OCI-M1 (cell line): ENCODE results near the gene OR2V2.
"Not testable (repeated sequence)": the region's sequence is repeated elsewhere in the genome, so short reads cannot be mapped to it uniquely, and the experiment has no call there.

Source experiments
- DNase-seq: peaks from one replicate; lab custom pipeline; 2025; lab: John Stamatoyannopoulos, UW

The OR2V2 gene

DNA sequence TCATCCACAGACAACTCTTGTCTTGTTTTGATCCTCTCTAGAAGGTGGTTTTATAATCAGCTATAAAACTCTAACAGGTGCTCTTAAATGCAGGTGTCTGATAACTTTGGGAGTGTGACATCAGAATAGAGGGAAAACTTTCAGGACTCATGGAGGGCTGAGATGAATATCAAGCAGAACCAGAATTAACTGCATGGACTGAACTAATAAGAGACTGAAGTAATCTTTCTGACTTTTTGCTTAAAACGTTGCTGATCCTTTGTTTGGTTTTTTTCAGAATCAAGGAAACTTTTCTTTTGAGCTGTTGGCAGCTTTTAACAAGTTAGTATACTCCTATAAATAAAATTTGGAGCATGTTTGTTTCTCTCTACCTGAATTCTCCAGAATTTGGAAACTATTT lies 2.3 kb upstream of the OR2V2 start:
- DNase-seq = no peak

DNA sequence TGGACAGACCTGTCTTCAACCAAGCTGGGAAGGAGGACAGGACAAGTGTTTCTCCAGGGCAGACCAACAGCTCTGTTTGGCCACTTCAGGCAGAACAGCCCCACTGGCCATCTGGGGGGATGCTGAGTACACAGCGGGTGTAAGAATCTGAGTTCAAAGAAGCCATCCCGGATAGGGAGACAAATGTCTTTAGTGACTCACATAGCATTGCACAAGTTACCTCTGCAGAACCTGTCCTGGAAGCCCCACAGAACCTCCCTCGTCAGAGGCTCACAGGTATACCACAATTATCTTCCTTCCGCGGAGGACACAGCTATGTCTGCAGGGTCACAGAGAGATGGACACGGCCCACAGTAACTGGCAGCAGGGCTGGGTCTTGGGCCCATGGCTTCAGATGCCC lies 2.0 kb downstream of the OR2V2 start:
- DNase-seq = no peak

DNA sequence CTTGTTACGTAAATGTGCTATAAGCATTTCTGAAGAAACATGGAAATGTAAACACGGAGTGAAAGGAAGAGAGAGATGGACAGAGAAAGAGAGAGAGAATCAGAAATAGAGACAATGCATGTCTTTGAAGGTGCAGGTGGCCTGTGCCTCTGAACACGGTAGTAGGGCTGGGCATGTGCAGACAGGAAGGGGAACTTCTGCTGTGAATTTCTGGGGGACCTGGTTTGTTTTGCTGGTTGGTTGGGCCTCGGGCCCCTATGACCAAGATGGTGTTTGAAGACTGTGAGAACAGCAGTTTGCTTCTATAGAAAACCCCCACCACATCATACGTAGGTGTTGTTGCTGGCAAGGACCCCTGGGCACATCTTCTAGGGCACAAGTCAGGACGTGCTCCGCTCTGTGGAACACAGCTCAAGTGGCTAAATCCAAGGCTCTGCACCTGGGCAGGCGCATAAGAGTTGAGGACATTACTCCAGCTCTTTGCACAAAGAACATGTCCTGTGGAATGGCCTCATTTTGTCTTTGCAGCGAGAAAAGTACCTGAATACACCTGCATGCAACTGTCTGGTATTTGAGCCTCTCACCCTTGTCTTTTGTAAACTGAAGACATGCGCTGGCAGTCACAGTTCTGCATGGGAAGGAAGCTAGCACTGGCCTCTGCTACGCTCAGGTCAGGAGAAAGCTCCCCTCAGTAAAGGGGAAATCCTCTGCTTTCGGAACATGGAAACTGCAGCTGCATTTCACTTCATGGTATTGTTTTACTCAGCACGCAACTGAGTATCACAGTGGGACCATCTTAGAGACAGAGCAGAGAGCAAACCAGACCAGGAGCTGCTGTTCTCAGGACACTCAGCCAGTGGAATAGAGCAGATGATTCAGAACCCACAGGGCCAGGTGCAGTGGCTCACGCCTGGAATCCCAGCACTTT lies 2.7 kb downstream of the OR2V2 start:
- no peak for DNase-seq

DNA sequence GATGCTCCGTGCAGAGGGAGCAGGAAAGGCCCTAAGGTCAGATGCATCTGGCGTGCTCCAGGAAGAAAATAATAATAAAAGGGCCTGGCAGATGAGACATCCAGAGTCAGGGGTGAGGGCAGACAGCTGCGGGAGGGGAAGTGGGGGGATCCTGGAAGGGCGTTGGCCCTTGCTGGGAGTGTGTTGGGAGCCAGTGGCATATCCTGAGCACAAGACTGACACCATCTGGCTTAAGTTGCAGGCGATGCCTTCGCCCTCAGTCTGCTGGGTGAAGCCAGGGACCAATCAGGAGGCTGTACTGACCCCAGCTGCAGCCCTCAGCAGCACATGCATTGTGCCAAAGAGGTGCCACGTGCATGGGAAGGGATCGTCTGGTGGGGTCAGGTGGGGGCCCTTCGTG lies 3.8 kb downstream of the OR2V2 start:
- DNase-seq = peak; percentile 8

DNA sequence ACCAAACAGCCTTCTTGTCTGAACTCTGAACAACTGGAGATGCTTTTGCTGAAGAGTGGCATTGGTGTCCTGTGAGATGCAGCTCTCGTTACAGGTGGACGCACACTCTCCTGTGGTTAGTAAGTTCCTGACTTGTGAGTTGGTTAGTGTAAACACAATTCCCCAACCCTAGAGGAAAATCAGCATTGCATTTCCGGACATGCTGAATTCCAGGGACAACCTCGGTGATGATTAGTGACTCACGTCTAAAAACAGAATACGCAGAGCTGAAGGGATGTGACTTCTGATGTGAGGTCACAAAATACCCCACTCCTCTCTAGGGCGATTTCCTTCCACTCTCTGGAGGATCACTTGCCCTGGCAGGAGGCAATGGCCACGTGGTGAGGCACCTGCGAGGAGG lies 5.0 kb downstream of the OR2V2 start:
- no peak for DNase-seq

DNA sequence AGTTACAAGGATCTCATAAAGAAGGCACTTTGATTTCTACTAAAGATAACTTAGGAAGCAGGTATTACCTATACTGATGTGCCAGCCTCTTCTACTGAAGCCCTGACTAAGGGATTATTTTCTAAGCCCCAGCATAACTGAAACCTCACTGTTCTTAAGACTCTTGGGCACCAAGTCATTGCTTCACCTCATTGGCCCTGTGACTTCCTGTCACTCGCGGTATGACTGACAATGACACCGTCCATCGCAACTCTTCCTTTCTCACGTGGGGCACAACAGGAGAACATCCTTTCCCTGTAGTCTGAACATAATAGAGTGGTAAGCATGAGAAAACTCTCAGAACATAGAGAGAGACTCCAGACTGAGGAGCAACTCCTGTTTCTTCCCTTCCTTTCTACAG lies 6.4 kb downstream of the OR2V2 start:
- no peak for DNase-seq

DNA sequence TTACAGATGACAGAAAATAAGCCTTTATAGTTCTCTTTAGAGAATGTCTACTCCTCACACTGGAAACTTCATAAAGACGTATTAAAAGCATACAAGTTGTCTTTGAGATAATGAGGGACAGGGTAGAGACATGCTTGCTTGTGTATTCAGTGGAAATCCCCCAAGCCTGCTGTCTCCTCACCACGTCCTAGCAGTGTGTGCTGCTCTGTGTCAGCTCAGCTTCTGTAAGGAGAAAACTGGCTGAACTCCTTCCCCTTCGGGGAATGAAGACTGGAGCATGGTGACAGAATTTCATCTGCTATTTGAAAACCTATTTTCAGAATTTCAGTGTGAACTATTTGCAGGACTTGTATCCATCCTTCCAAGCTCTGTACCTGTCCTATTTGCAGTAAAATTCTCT lies 9.4 kb downstream of the OR2V2 start:
- DNase-seq = no peak

DNA sequence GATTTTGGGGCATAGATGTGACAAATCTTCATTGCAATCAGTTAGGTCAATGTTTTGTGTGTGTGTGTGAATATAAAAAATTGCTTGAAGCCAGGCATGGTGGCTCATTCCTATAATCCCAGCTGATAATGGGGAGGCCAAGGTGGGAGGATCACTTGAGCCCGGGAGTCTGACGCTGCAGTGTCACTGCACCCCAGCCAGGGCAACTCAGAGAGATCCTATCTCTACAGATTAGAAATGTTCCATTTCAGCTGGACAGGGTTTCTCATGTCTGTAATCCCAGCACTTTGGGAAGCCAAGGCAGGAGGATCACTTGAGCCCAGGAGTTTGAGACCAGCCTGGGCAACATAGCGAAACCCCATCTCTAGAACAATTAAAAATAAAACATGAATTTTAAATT lies 11.5 kb downstream of the OR2V2 start:
- no peak for DNase-seq

DNA sequence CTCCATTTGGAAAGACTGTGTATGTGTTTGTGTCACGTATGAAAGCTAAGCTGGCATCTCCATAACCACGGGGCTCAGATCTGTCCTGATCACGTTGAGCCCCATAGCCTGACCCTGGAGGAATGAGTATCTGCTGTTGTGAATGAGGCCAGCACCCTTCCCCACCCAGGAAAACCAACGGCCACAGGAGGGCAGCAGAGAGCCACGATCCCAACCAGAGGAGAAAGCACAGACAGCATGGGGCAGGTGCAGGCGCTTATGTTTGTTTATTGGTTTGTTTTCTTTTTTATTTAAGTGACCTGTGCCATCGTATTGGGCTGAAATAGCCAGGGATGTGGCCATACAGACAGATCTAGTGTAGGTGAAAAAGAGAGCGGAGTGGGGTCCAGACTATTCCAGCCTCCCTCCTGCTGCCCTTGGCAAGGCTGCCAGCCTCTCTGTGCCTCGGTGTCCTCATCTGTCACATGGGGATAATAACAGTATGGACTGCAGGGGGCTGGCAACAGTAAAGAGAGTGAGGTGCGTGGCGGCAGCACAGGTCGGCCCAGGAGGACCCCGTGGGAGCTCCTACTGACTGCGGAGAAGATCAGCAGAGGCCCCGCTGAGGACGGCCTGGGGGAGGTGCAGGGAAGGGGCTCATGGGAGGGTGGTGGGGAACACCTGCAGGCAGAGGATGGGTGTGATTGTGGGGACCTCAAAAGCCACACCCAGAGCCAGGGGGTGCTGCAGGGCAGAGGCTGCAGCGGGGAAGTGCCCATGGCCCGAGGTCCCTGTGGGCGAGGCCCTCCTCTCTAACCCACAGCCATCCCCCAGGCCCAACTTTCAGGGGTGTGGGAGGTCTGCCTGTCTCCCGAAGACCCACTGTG lies 12.1 kb downstream of the OR2V2 start:
- peak; percentile 94 for DNase-seq

DNA sequence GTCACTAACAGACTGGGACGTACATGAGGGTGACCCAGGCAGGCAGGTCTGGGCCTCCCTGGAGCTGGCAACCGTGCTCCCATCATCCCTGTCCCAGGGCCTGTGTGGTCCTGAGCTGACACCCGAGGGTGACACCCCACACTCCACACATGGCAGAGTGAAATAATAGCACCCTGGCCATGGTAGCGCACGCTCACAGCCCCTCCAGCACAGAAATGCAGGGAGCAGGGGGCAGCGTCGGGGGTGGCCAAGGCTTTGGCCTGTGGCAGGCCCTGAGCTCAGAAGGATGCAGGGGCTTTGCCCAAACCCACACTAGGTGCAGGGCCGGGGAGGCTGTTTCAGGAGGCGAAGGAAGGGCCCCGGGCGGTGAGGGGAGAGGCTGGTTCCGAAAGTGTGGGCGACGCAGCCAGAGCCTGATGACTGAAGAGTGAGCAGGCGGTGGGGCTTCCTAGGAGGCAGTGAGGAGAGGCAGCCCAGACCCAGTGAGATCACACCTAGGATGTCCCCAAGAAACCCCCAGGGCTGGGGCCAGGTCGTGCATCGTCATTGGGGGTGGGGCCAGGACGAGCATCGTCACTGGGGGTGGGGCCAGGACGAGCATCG lies 12.9 kb downstream of the OR2V2 start:
- peak; percentile 7 for DNase-seq

DNA sequence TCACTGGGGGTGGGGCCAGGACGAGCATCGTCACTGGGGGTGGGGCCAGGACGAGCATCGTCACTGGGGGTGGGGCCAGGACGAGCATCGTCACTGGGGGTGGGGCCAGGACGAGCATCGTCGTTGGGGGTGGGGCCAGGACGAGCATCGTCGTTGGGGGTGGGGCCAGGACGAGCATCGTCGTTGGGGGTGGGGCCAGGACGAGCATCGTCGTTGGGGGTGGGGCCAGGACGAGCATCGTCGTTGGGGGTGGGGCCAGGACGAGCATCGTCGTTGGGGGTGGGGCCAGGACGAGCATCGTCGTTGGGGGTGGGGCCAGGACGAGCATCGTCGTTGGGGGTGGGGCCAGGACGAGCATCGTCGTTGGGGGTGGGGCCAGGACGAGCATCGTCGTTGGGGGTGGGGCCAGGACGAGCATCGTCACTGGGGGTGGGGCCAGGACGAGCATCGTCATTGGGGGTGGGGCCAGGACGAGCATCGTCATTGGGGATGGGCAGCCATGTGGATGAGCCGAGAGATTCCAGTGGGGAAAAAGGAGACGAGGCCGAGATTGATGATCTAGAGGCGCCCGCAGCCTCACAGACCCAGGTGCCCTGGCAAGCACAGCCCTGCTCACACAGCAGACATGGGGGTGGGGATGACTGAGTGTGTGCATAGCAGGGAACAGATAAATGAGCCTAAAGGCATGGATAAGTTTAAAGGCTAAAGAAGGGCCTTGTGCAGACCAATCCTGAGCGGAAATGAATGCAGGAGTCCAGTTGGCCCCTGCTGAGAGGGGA lies 13.6 kb downstream of the OR2V2 start:
- DNase-seq = not testable (repeated sequence)

DNA sequence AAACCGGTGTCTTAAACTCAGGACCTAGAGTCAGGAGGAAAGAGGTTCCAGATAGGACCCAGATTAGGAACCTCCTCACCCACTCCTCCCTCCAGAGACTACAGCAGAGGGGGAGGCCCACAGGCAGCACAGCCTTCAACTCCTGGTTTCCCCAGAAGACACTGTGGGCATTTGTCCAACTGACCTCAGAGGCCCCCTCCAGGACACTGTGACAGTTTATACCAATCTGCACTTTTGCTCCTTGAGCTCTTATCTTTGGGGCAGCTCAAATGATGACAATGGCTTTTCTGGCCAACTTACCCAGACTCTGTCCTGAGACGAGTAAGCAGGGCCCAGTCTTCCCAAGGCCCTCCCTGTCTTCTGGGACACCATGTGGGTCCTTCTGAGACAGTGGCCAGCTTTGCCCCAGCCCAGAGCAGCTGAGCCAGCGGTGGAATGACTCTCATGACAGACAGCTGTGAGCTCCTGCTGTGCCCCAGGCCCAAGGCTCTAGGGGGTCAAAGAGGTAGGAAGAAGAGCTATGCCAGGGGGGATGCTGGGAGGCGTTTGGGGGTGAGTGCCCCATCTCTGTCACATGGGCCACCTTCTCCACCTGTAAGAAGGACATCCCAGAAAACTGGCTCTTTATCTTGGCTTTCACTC lies 14.3 kb downstream of the OR2V2 start:
- DNase-seq = peak; percentile 40

DNA sequence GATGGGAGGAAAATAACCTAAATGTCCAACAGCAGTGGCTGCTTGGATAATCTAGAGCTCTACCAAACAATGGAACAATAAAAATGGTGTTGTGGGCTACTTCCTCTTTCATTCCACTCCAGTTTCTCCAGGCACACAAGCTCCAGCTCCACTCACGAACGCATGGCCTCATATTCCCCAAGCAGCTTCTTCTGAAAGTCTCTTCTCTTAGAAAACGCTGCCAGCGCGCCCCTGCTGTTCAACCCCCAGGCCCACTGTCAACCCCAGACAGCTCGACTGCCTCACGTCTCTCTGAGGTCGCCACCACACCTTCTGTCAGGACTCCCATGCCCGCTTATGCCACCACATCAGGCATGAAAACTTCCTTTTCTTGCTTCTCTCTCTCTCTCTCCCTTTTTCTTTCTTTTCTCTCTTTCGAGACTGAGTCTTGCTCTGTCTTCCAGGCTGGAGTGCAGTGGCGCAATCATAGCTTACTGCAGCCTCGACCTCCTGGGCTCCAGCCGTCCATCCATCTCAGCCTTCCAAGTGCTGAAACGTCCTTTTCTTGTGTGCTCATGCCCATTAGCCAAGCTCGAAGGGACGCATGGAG lies 16.2 kb downstream of the OR2V2 start:
- DNase-seq = peak; percentile 90

DNA sequence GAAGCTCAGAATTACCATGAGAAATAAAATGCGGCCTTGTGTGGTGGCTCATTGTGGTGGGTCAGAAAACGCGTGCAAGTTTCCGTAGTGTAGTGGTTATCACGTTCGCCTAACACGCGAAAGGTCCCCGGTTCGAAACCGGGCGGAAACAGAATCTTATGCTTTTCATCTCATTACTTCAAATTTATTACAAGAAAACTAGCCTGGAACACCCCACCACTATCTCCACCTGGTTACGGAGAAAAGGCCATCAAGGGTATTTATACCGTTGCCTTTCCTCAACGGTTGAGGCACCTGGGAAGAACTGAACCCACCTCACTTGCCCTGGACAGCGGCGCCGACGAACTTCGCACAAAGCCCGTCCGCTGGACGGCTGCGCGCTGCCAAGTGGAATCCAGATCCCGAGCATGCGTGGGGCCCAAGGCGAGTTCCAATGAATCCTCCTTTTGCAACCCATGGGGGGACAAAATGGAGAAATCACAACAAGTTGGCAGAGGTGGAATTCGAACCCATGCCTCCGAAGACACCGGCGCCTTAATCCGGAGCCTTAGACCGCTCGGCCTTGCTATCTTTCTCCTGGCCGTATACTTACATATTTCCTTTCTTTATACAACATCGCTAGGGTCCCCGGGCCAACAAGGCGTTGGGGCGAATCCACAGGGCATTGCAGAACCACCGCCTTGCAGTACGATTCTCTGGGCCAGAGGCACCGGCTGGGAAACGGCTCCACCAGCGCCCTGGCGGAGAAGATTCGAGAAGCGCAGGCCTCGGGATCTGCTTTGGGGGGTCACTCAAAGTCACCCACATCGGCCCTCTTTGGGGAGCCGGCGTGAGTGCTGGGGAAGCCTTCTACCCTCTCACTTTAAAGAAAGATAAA lies 16.9 kb downstream of the OR2V2 start:
- peak; percentile 85 for DNase-seq

DNA sequence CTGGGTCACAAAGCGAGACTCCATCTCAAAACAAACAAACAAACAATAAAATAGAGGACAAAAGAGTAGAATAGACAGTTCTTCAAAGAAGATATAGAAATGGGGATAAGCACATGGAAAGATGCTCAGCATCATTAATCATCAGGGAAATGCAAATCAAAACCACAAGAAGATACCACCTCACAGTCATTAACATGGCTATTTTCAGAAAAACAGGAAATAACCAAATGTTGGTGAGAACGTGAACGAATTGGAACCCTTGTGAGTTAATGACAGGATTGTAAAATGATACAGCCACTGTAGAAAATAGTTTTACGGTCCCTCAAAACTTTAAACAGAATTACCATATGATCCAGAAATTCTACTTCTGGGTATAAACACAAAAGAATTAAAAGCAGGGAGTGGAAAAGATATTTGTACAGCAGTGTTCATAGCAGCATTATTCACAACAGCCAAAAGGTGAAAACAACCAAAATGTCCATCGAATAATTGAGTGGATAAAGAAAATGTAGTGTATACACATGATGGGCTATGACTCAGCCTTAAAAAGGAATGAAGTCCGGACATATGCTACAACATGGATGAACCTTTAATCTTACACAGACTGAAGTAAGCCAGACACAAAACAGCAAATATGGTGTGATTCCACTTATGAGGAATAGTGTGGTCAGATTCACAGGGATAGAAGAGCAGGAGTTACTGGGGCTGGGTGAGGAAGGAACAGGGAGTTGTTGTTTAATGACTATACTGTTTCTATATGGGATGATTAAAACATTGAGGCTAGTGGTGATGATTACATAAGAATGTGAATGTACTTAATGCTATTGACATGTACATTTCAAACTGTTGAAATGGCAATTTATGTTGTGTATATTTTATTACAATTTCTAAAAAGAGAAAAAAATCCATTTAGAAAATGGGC lies 19.7 kb downstream of the OR2V2 start:
- DNase-seq = peak; percentile 15

DNA sequence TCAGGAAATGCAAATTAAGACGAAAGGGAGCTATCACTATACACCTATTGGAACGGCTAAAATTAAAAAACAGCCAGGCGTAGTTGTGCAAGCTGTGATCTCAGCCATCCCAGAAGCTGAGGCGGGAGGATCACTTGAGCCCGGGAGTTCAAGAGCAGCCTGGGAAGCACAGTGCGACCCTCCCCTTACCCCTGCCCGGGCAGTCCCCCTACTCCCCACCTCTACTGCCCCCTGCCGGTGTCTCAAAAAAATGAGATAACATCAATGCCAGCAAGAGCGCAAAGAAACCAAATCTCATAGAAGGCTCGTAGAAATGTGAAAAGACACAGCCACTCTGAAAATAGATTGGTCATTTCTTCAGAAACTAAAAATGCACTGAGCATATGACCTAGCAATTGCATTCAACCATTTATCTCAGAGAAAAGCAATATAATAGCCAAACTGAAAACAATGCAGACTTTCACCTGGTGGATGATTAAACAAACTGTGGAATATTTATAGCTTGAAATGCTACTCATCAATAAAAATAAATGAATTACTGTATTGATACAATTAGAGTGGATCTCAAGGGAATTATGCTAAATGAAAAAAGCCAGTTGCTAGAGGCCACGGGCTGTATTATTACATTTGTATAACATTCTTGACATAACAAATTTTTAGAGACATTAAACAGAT lies 20.6 kb downstream of the OR2V2 start:
- DNase-seq = peak; percentile 67

DNA sequence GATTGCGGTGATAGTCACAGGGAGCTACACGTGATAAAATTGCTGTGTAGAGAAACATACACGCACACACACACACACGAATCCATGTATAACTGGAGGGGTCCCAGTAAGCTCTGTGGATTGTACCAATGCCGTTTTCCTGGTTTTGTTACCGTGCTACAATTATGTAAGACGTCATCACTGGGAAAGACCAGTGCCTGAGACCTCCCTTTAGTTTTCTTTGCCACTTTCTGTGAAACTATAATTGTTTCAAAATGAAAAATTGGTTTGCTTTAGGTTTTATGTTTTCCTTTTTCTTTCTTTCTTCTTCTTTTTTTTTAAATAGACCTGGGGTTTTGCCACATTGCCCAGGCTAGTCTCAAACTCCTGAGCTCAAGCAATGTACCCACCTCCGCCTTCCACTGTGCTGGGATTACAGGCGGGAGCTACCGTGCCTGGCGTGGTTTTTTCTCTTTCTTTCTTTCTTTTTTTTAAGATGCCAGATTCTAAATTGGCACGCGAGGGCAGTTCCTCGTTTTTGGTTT lies 21.3 kb downstream of the OR2V2 start:
- peak; percentile 54 for DNase-seq
